GM12878 (cell line): ENCODE measurements around the gene RTF2.

Source experiments
- BRCA1 ChIP-seq: IDR thresholded peaks from 2 replicates; pipeline ENCODE4 v1.6.1; 2011; ENCODE audit warnings: low read depth, low read length, improper control_type of control experiment
- CEBPZ ChIP-seq: fragments of 150-350 bp; IDR thresholded peaks from 2 replicates; pipeline ENCODE4 v1.6.1; 2016; ENCODE audit warnings: low read depth, low read length
- CTCF ChIP-seq, 3 experiments: IDR thresholded peaks in 2 of 3; conservative IDR thresholded peaks in 1 of 3; 2 replicates each; pipeline ENCODE4 v1.5.1; 2011; ENCODE audit warnings: low read depth in 3 of 3, low read length in 3 of 3, mild to moderate bottlenecking in 3 of 3, control low read depth in 2 of 3, moderate library complexity in 2 of 3, inconsistent platforms in 1 of 3, mixed read lengths in 1 of 3; ENCODE audit not compliant: control insufficient read depth in 2 of 3, insufficient read depth in 1 of 3; ENCODE audit errors: extremely low read depth in 1 of 3
- EGR1 ChIP-seq, 2 experiments: IDR thresholded peaks; 1 replicate in 1 of 2; 2 replicates in 1 of 2; pipeline ENCODE4 v1.6.1; 2011 to 2012; ENCODE audit warnings: low read depth in 2 of 2, low read length in 2 of 2, borderline replicate concordance in 1 of 2, mild to moderate bottlenecking in 1 of 2, moderate library complexity in 1 of 2
- EZH2 ChIP-seq: IDR thresholded peaks from 2 replicates; pipeline ENCODE4 v1.6.1; 2012; ENCODE audit warnings: low read depth, mild to moderate bottlenecking, control low read depth, inconsistent platforms, low read length, borderline replicate concordance; ENCODE audit not compliant: control insufficient read depth
- POLR2A ChIP-seq: IDR thresholded peaks from 2 replicates; pipeline ENCODE4 v1.6.1; 2011; ENCODE audit warnings: low read depth, mild to moderate bottlenecking, low read length
- POLR2AphosphoS5 ChIP-seq: IDR thresholded peaks from 2 replicates; pipeline ENCODE4 v1.6.1; 2011; ENCODE audit warnings: mild to moderate bottlenecking, low read length, inconsistent platforms
- RAD21 ChIP-seq: IDR thresholded peaks from 2 replicates; pipeline ENCODE4 v1.6.1; 2011; ENCODE audit warnings: mild to moderate bottlenecking, low read depth, low read length, moderate library complexity; ENCODE audit not compliant: insufficient read depth
- TARDBP ChIP-seq: IDR thresholded peaks from 2 replicates; pipeline ENCODE4 v1.6.1; 2016; ENCODE audit warnings: borderline replicate concordance
- TCF12 ChIP-seq: IDR thresholded peaks from 2 replicates; pipeline ENCODE4 v1.6.1; 2011; ENCODE audit warnings: low read depth, mild to moderate bottlenecking, low read length

DNA sequence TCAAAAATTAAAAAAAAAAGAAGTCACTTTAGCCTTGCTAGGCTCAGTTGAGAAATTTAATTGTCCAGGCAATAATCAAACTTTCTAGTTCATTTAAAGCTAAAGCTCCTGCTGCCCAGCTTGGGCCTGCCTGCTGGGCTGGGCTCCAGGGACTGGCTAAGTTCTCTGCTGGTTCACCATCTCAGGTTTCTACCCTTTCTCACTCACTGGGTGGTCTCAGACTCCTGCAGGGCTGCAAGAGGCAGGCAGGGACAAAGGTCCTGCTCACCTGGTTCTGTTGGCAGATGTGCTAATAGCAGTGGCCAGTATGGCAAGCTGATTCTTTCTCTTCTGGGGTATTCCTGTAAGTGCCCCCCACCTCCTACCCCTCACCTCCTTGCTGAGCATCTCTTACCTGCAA lies 21.2 kb upstream of the RTF2 start:
- TF ChIP-seq CEBPZ (no peak), POLR2A (no peak), CTCF (IDR thresholded peaks at IDR 0.05 in 2 of 3, conservative IDR thresholded peaks at IDR 0.05 in 1 of 3; ENCODE audit: control insufficient read depth in 2 of 3, extremely low read depth in 1 of 3, insufficient read depth in 1 of 3, low read depth in 3 of 3, low read length in 3 of 3) (no peak), TARDBP (no peak), BRCA1 (no peak), POLR2AphosphoS5 (no peak), EGR1 (IDR thresholded peaks at IDR 0.05; ENCODE audit: borderline replicate concordance in 1 of 2, low read depth in 2 of 2, low read length in 2 of 2) (no peak), RAD21 (no peak), TCF12 (no peak), EZH2 (no peak)
